ENCODE measurements around the gene AXDND1.

AXDND1 gene, protein sequence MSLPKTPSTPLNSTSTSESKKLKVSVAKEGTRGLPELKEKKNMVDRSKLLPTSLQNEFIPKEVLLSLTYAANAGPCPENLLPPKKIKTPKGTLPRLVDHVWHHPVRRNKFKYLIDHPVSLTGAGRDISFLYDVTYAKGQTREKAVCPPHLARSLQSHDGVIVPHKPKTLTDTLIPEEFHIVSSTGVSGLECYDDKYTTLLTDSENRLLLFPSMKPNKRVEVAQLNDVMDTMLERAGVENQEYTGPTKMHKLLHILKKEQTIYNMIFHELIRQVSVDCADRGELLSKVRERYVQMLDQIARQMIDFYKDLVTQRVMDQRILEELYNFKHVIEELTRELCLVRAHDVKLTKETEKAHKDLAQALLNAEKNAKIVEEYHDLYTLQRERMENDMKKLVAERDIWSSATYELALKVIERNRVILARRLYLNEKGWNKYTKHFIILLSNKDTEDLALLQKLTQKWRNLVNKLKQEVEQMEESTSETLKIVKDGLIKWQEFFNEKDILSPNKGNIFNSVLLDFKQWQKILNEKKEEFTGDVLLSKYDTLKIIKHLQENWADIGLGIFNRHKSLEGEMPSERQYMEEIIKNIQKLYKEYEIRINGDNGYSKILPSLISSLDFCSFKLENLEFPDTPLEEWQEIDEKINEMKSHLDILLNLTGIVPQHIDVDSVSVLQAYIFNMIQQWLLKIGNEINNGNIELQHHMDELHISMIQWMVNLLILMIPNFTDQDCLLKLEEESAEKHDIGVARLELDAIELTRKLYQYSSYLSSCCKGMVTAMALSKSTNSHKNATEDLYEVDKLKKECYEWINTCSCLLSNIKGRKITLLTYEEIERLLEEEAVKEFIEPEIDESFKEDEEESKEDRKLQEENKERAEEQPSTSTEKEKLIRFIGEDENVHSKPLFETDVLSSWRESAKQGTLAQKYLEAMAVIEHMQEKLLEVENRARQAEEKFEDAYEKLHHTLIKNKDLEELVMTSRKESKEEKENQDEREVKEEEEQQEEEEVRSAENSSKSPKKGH

GRCh38 chr1:179365342-179366092 is at the start of gene AXDND1:
TSS of gene AXDND1 (plus strand) at chr1:179365971. CDS start at chr1:179366510, 539 bp downstream.
- TF ChIP-seq, protein P1, sequence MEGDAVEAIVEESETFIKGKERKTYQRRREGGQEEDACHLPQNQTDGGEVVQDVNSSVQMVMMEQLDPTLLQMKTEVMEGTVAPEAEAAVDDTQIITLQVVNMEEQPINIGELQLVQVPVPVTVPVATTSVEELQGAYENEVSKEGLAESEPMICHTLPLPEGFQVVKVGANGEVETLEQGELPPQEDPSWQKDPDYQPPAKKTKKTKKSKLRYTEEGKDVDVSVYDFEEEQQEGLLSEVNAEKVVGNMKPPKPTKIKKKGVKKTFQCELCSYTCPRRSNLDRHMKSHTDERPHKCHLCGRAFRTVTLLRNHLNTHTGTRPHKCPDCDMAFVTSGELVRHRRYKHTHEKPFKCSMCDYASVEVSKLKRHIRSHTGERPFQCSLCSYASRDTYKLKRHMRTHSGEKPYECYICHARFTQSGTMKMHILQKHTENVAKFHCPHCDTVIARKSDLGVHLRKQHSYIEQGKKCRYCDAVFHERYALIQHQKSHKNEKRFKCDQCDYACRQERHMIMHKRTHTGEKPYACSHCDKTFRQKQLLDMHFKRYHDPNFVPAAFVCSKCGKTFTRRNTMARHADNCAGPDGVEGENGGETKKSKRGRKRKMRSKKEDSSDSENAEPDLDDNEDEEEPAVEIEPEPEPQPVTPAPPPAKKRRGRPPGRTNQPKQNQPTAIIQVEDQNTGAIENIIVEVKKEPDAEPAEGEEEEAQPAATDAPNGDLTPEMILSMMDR (IDR thresholded peaks at IDR 0.05; ENCODE audit: control insufficient read depth, insufficient read depth, low read depth, low read length, missing control alignments), result peak; percentile 28
- peak; percentile 57 for DNase-seq (ENCODE audit: low read depth)
- H3K4me3 ChIP-seq (ENCODE audit: control insufficient read depth, low read depth, low read length), result peak within 1 kb of the TSS; percentile 91

DNA sequence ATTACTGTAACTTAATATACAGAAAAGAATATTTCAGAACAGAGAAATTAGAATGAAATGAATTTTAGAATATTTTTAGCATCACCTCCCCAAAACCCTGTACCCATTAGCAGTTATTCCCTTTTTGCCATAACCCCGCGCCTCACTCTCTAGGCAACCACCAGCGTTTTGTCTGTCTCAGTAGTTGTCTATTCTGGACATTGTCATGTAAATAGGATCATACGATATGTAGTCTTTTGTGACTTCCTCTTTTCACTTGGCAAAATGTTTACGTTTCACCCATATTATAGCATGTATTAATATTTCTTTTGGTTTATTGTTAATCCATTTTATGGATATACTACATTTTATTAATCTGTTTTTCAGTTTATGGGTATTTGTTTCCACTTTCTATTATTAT is 47.3 kb upstream of the AXDND1 start:
- no peak for DNase-seq (ENCODE audit: low read depth)
- TF ChIP-seq, protein P1 (IDR thresholded peaks at IDR 0.05; ENCODE audit: control insufficient read depth, insufficient read depth, low read depth, low read length, missing control alignments), result no peak
- H3K4me3 ChIP-seq (ENCODE audit: control insufficient read depth, low read depth, low read length), result no peak overlapping the region

- H3K4me3 ChIP-seq (ENCODE audit: control insufficient read depth, low read depth, low read length), result no peak overlapping the region
- DNase-seq (ENCODE audit: low read depth), result no peak
- TF ChIP-seq, protein P1 (IDR thresholded peaks at IDR 0.05; ENCODE audit: control insufficient read depth, insufficient read depth, low read depth, low read length, missing control alignments), result no peak
Observed at GRCh38 chr1:179321533-179322216, 44.1 kb upstream of the AXDND1 start.

DNA sequence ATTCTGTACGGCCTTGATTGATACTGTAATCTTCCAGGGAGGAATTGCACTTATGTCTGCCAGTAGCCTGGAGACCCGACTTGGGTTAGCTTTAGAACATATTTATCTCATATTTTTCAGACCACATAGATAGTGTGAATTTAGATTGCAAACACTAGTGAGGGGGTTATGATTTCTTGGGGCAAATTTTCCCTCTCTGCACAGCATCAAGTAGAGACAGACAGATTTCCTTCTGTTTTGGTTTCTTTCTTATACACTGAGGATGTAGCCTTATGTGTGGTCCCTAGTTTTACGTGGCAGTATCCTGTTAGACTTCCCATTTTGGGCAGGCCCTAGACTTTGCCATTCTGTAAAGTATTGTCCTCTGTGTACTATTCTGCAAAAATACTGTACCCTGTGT is 43.2 kb upstream of the AXDND1 start:
- TF ChIP-seq, protein P1 (IDR thresholded peaks at IDR 0.05; ENCODE audit: control insufficient read depth, insufficient read depth, low read depth, low read length, missing control alignments), result no peak
- no peak for DNase-seq (ENCODE audit: low read depth)
- H3K4me3 ChIP-seq (ENCODE audit: control insufficient read depth, low read depth, low read length), result no peak overlapping the region

GRCh38 chr1:179323436-179323835 is 42.3 kb upstream of the AXDND1 start:
- H3K4me3 ChIP-seq (ENCODE audit: control insufficient read depth, low read depth, low read length), result no peak overlapping the region
- DNase-seq (ENCODE audit: low read depth), result no peak
- TF ChIP-seq, protein P1 (IDR thresholded peaks at IDR 0.05; ENCODE audit: control insufficient read depth, insufficient read depth, low read depth, low read length, missing control alignments), result no peak
